Epithelial cell of esophagus (primary cell): ENCODE measurements around the gene PARD3.
"Not testable (repeated sequence)": the region's sequence is repeated elsewhere in the genome, so short reads cannot be mapped to it uniquely, and the experiment has no call there.

Experiments
- DNase-seq: peaks from one replicate; pipeline ENCODE4 v3.0.0; 2010; ENCODE audit warnings: low read depth
- H3K4me3 ChIP-seq: 2 replicates; pipeline ENCODE4 v1.5.1; 2011; ENCODE audit warnings: mild to moderate bottlenecking, low read length, control low read depth
- TF ChIP-seq, protein P1 (sequence below): IDR thresholded peaks from 2 replicates; pipeline ENCODE4 v1.5.1; 2011; ENCODE audit warnings: low read depth, mild to moderate bottlenecking, low read length, control low read depth, inconsistent platforms; ENCODE audit not compliant: insufficient read depth; ENCODE audit errors: missing control alignments

The PARD3 gene

GRCh38 chr10:34756584-34756983, 58.5 kb downstream of the PARD3 start:
- no peak for DNase-seq
- TF ChIP-seq, protein P1, sequence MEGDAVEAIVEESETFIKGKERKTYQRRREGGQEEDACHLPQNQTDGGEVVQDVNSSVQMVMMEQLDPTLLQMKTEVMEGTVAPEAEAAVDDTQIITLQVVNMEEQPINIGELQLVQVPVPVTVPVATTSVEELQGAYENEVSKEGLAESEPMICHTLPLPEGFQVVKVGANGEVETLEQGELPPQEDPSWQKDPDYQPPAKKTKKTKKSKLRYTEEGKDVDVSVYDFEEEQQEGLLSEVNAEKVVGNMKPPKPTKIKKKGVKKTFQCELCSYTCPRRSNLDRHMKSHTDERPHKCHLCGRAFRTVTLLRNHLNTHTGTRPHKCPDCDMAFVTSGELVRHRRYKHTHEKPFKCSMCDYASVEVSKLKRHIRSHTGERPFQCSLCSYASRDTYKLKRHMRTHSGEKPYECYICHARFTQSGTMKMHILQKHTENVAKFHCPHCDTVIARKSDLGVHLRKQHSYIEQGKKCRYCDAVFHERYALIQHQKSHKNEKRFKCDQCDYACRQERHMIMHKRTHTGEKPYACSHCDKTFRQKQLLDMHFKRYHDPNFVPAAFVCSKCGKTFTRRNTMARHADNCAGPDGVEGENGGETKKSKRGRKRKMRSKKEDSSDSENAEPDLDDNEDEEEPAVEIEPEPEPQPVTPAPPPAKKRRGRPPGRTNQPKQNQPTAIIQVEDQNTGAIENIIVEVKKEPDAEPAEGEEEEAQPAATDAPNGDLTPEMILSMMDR: no peak
- no peak overlapping the region for H3K4me3 ChIP-seq

- no peak for DNase-seq
- TF ChIP-seq, protein P1: no peak
- H3K4me3 ChIP-seq: no peak overlapping the region
Measured at GRCh38 chr10:34753014-34753757, 61.9 kb downstream of the PARD3 start.

DNA sequence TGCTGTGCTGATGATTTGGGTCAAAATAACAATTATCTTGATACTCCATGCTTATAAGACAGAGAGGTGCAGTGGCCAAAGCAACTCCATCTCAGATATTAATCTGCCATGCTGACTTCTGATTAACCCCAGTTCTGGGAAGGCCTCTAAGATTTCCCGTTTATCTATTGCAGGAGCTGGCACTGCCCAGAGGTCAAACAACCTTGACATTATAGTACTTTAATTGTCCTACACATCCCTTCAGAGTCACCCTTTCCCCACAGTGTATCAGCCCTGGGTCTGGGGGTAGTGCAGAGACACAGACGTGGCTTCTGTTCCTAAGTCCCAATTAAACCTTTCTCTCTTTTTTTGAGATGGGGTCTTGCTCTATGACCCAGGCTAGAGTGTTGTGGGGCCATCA, 63.8 kb downstream of the PARD3 start:
- DNase-seq: no peak
- TF ChIP-seq, protein P1: no peak
- no peak overlapping the region for H3K4me3 ChIP-seq

DNA sequence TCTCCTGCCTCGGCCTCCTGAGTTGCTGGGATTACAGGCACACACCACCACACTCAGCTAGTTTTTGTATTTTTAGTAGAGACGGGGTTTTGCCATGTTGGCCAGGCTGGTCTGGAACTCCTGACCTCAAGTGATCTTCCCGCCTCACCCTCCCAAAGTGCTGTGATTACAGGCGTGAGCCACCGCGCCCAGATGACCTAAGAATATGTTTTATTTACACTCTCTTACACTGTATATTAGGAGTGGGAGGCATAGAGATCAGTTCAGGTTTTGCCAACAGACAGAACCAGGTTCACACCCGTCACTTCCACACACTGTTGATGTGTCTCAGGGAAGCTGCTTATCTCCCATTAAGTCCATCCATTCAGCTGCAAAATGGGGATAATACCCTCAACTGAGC, 64.3 kb downstream of the PARD3 start:
- not testable (repeated sequence) for H3K4me3 ChIP-seq, DNase-seq

DNA sequence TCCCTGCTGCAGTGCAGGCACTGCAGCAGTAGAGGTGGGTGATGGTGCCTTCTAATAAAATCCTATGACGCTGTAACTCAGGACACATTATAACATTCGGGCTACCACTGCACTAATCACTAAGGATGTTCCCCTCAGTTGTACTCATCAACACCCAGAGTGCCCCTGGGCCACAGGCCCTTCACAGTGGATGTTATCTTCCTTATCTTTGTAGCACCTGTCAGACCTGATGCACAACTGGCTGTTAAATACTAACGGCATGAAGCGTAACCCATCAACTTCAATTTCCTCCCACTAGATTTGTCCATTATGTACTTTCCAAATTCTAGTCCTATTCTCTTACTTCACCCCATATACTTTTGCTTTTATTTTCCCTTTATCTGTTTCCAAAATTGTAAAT, 66.3 kb downstream of the PARD3 start:
- TF ChIP-seq, protein P1: no peak
- H3K4me3 ChIP-seq: no peak overlapping the region
- DNase-seq: no peak

DNA sequence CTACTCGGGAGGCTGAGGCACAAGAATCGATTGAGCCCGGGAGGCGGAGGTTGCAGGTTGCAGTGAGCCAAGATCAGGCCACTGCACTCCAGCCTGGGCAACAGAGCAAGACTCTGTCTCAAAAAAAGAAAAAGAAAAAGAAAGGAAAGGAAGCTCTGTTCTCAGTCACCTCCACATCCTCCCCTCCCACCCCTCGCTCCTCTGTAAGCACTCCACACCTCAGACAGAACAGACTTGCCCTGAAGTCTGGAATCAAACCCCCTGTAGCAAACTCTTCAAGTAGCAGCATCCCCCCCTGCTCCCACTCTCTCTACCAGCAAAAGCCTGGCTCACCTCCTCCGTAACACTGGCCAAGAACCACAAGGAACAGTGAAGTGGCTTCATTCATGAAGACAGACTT, 66.7 kb downstream of the PARD3 start:
- TF ChIP-seq, protein P1: no peak
- no peak for DNase-seq
- H3K4me3 ChIP-seq: no peak overlapping the region

- TF ChIP-seq, protein P1: peak; percentile 6
- peak; percentile 49 for DNase-seq
- no peak overlapping the region for H3K4me3 ChIP-seq
Measured at GRCh38 chr10:34746094-34746493, 69.0 kb downstream of the PARD3 start.
